Measurements from ENCODE around the gene PRR18.
A peak's percentile ranks its signal among the peaks of the same experiment; 100 is the strongest.
"Not testable (repeated sequence)": the region's sequence is repeated elsewhere in the genome, so short reads cannot be mapped to it uniquely, and the experiment has no call there.

Gene PRR18

GRCh38 chr6:166308033-166308768 lies at the start of gene PRR18:
Gene PRR18 (minus strand): TSS chr6:166308392. CDS start chr6:166308142, 250 bp downstream.
- DNase-seq (ENCODE audit: extremely low read depth in 1 of 2, low read depth in 1 of 2): no peak

DNA sequence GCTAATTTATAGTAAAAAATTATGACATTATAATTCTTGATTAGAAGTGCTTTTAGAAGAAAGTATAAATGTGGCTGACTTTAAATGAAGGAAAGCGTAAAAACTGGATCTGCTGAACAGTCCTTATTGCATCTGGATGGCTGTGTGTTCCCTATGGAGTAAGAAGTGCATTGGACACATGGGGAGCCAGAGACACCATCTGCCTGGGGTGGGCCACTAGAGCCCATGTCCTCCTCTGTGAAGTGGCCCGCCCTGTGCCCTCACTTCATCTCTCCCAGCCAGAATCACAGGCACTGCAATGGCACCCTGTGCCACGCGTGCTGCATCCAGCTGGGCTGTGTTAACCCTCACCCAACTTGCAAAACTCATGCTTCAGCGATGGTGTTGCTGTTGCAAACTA lies 47.4 kb upstream of the PRR18 start:
- DNase-seq (ENCODE audit: extremely low read depth in 1 of 2, low read depth in 1 of 2): no peak

DNA sequence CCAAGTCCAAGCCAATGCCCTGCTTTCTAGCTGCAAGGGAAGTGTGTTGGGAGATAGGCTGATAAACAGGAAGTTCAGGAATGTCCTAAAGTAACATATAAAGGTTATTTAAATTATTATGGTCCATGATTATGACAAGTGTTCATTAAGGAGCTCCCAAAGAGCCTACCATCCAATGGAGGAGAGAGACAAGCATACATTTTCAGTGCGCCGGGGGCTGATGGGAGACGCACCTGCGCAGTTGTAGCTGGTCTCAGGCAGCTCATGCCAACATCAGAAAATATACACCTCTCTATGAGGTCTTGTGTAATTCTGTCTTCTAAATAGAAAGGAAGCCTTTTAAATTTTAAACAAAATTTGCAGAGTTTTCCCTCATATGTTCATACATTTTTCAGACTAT lies 46.8 kb upstream of the PRR18 start:
- no peak for DNase-seq (ENCODE audit: extremely low read depth in 1 of 2, low read depth in 1 of 2)

GRCh38 chr6:166354143-166354542 lies 46.0 kb upstream of the PRR18 start:
- no peak for DNase-seq (ENCODE audit: extremely low read depth in 1 of 2, low read depth in 1 of 2)

DNA sequence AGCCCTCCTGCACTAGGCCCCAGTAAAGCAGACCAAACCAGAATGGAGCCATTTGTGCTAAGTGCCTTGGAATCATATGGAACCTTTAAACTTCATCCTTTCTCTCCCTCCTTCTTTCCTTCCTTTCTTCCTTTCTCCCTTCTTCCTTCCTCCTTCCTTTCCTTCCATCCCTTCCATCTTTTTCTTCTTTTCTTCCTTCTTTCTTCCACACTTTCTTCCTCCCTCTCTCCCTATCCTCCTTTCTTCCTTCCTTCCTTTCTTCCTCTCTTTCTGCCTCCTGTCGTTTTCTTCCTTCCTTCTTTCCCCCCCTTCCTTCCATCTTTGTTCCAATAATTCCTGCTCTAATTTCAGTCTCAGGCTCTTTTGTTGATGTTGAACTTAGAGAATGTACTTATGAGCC lies 45.3 kb upstream of the PRR18 start:
- no peak for DNase-seq (ENCODE audit: extremely low read depth in 1 of 2, low read depth in 1 of 2)

DNA sequence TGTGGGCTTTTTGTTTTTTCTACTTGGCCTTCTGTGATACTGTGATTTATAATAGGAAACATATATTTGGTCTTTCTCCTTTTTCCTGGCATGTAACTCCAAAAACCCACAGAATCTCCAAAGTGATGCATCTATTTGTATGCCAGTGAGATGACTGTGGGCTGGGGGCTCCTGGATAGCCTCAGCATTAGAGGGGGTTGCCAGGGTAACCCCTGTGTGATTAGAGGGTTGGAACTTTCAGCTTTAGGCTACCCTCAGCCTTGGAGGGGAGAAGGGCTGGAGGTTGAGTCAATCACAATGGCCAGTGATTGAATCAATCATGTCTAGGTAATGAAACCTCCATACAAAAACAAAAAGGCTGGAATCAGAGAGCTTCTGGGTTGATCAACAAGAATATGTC lies 44.7 kb upstream of the PRR18 start:
- no peak for DNase-seq (ENCODE audit: extremely low read depth in 1 of 2, low read depth in 1 of 2)

DNA sequence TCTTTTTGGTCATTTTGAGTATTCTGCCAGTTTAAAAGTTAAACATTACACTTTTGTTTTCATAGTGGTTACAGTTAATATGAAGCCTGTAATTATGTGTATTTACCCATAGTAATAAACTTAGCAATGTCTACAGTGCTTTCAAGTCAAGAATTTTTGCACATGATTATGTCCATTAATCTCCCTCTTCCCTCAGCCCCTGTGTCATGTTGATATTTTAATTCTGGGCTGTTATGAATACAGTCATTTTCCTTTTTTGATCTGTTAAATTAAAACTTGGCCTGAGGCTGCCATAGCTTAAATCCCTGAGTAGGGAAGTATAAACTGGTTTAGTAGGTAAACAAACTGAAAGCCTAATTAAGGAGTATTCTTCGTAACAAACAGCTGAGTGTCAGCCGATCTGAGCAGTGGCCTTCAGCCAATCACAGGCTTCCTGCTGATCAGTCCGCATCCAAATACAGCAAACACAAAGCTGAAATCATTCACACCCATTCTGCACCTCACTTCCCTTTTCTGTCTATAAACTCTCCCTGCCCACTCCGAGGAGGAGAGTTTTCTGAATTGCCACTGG lies 43.6 kb upstream of the PRR18 start:
- no peak for DNase-seq (ENCODE audit: extremely low read depth in 1 of 2, low read depth in 1 of 2)

GRCh38 chr6:166348305-166348949 lies 40.2 kb upstream of the PRR18 start:
- DNase-seq (ENCODE audit: extremely low read depth in 1 of 2, low read depth in 1 of 2): no peak

GRCh38 chr6:166346965-166347364 lies 38.8 kb upstream of the PRR18 start:
- no peak for DNase-seq (ENCODE audit: extremely low read depth in 1 of 2, low read depth in 1 of 2)

DNA sequence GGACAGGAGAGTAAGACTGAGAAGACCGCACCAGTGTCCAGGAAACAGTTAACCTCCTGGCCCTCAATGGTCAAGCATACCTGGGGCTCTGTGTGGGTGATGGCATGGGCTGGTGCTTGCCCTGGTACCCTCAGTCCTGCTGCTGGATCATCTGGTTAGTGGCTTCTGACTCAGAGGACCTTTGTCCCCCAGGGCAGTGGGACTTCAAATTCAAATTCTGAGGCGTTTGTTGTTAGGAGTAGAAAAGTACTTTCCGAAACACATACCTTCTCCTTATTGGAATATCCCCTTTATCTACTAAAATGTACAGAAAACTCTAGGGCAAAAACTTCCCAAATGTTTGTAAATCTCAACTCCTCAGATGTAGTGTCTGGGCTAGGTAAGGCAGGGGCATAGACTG lies 38.3 kb upstream of the PRR18 start:
- DNase-seq (ENCODE audit: extremely low read depth in 1 of 2, low read depth in 1 of 2): no peak

GRCh38 chr6:166345672-166346071 lies 37.5 kb upstream of the PRR18 start:
- not testable (repeated sequence) for DNase-seq (ENCODE audit: extremely low read depth in 1 of 2, low read depth in 1 of 2)

DNA sequence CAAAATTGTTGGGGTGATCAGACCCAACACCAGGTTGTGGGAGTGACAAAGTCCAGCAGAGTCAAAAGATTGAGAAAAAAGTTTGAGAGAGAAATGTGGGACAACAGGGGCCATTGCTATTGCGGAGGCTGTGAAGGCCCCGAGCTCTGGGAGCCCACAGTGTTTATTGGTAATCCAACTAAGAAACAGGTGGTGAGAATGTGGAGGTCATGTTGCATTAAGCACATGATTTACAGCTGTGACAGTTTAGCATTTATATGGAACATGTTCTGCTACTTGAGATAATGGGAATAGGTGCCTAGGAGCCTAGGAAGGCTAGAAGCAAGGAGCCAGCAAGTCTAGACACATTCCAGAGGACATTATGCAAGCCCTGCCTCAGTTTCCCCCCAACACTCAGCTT lies 36.7 kb upstream of the PRR18 start:
- DNase-seq (ENCODE audit: extremely low read depth in 1 of 2, low read depth in 1 of 2): not testable (repeated sequence)

GRCh38 chr6:166344240-166344639 lies 36.0 kb upstream of the PRR18 start:
- DNase-seq (ENCODE audit: extremely low read depth in 1 of 2, low read depth in 1 of 2): no peak

DNA sequence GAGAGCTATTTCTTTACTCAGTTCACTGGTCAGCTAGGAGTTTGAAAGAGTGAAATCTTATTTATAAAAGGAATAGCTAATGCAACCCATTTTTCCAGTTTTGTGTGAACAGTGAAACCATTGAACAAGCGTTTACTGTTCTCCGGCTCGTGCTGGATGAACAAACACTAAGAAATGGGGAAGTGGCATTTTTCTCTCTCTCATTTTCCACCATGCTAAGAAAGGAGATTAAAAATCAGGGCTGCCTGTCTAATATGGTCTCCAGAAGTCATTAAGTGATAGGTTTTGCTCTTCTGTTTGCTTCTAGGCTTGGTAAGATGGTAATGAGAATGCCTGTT lies 34.9 kb upstream of the PRR18 start:
- DNase-seq (ENCODE audit: extremely low read depth in 1 of 2, low read depth in 1 of 2): no peak

DNA sequence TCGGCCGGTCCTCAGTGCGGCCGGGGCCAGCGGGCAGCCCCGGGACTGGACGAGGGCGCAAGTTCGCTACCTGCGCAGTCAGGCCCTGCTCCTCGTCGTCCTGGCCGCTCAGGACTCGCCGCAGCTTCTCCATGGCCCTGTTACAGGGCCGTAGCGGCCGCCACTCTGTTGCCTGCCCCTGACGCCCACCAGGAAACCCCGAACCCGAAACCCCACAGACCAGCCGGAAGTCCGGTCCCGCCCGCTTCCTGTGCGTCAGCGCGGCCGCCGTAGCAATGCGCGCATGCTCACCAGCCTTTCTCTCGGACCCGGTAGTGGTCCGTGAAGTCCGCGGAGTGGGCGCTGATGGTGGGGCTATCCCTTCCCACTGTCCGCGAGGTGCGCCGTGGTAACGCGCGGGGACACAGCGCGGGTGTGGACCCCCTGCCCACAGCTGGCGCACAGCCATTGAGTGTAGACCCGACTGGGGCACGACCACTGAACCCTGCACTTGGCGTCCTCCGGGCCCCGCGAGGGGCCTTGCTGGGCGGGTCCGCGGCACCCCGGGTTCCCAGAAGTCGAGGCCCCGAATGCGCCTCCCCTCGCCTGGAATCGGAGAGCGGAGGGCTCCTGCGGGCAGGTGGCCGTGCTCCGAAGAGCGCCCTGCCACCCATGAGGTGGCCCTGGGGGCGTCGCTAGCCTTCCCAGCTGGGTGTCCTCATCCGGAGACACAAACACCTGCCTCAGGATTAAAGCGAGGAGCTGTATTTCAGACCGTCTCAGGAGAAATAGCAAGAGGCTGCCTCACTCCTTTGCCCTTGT lies 34.4 kb upstream of the PRR18 start, which contains the start of gene SFT2D1:
TSS of gene SFT2D1 (minus strand) at position 197 of the 801 bp plus-strand sequence. CDS start at position 133, 64 bp downstream.
- peak; percentile 77 to 81 for DNase-seq (ENCODE audit: extremely low read depth in 1 of 2, low read depth in 1 of 2)

DNA sequence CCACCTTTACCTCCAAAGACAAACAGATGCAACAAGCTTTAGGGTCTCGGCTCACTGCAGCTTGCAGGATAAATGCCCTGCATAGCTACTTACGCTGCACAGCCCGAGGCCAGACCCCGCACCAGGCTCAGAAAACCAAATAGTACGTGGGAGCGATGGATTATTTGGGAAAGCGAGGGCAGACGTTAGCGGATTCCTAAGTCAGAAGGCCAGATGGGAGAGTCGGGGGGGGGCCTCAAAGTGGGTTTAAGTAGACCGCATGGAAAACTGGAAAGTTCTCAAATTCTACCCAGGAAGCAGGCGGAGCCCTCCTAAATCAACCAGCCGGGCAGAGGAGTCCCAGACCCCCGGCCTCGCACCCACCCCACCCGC lies 33.8 kb upstream of the PRR18 start:
- no peak for DNase-seq (ENCODE audit: extremely low read depth in 1 of 2, low read depth in 1 of 2)

- DNase-seq (ENCODE audit: extremely low read depth in 1 of 2, low read depth in 1 of 2): no peak
Observed at GRCh38 chr6:166341464-166341863, 33.3 kb upstream of the PRR18 start.

- DNase-seq (ENCODE audit: extremely low read depth in 1 of 2, low read depth in 1 of 2): no peak
Observed at GRCh38 chr6:166338854-166339253, 30.7 kb upstream of the PRR18 start.

- no peak for DNase-seq (ENCODE audit: extremely low read depth in 1 of 2, low read depth in 1 of 2)
Observed at GRCh38 chr6:166336847-166337246, 28.7 kb upstream of the PRR18 start.

- no peak for DNase-seq (ENCODE audit: extremely low read depth in 1 of 2, low read depth in 1 of 2)
Observed at GRCh38 chr6:166335378-166336302, 27.4 kb upstream of the PRR18 start.

Measured in stimulated activated CD8-positive, alpha-beta memory T cell treated with anti-CD3 and anti-CD28 coated beads, Interleukin-7, amount 100 ng/mL, for 48 hours (primary cell).